Fibroblast of skin of back (primary cell): ENCODE data around the gene CNTNAP2.

ENCODE experiments used
- DNase-seq: peaks from one replicate; pipeline ENCODE4 v3.0.0-alpha.2; 2013

CNTNAP2 gene

DNA sequence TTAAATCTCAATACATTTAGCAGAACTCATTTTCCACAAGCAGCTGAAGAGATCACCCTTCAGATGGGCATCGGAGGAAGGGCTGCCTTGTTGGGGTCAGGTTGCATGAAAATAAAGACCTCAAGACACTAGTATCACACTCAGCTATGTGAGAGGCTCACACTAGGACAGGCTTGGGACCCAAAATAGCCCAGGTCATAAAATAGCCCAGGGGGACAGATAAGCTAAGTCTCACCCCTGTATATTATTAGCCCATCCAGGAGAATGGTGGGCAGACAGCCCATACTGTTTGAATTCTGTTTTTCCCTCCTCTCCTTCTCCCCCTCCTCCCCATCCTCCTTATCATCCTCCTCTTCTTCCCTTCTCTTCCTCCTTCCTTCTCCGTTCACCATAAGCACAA, 2058.9 kb downstream of the CNTNAP2 start:
- no peak for DNase-seq

DNA sequence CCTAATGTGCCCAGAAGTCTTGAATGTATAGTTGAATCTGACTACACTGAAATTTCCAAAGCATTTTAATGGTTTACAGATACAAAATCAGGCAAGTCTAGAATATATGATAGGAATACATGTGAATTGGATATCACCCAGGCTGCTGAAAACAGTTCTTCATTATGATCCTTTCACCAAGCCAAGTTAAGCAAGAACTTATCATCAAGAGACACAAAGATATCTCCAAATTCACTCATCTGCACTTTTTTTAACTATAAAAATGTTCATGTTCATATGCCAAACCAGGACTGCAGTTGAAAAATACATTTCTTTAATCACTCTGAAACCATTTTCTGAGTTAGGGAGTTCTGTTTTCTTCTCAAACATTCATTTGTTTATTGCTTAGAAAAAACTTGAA, 2061.4 kb downstream of the CNTNAP2 start:
- DNase-seq: no peak

DNA sequence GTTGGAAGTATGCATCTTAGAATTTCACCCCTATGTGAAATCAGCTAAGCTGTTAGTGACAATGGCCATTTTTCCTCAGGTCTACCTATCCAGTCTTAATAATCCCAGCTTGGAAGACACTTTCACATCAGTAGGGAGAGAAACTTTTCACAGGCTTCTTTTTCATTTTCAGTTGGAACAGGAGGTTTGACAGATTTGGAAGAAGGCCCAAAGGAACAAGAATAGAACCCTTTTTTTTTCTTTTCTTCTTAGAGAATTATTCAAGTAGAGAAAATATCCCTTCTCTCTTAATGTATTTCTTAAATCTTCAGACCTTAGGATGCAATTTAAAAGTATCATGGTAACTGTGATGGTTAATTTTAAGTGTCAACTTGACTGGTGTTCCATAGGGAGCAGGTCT, 2063.5 kb downstream of the CNTNAP2 start:
- no peak for DNase-seq

DNA sequence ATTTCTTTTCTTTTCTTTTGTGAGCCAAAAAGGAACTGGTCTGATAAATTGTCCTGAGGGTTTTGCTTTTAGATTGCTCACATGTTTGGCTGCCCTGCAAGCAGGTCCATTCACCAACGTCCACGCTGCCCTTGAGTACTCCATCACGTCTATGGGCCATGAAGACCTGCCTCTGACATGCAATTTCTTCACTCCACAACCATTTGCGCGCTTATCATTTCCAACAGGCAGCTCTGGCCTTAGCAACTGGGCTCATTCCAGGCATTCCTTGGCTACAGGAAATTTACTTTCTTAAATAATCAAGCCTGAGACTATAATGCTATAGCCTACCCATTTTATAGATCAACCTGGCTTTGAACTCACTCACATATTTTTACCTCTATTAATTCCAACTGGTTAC, 2065.7 kb downstream of the CNTNAP2 start:
- no peak for DNase-seq

DNA sequence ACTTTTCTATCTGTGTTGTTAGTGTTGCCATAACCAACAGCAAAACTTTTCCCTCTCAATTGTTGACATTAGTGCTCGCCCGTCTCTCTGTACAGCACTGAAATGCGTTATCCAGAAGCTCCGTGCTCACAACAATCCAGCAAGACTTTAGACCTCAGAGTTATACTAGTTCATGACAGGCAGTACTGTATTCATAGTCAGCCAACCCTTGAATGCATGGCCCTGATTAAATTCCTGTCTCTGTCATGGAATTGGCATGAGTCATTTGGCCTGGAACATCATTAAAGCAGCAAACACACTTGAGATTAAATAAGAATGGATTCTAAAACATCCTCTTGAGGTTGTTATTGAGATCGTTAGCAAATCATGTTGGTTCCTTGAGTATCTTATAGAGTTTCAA, 2068.4 kb downstream of the CNTNAP2 start:
- DNase-seq: peak; percentile 38

DNA sequence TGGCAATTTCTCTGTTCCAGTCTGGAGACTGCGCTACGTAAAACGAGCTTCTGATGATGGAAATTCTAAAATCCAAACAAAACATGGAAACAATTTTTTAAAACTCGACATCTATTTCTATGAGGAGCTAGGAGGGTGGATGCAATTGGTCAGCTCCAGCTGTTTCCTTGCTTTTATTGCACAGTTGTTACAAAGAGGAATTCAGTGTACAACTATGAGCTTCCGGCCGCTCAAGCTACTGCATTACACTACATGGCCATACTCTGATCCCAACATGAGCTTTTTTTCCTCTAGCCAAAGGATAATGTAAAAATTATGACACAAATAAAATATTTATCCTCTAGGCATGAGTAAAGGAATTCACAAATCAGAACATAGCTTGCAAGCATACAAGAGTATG, 2070.9 kb downstream of the CNTNAP2 start:
- DNase-seq: no peak

DNA sequence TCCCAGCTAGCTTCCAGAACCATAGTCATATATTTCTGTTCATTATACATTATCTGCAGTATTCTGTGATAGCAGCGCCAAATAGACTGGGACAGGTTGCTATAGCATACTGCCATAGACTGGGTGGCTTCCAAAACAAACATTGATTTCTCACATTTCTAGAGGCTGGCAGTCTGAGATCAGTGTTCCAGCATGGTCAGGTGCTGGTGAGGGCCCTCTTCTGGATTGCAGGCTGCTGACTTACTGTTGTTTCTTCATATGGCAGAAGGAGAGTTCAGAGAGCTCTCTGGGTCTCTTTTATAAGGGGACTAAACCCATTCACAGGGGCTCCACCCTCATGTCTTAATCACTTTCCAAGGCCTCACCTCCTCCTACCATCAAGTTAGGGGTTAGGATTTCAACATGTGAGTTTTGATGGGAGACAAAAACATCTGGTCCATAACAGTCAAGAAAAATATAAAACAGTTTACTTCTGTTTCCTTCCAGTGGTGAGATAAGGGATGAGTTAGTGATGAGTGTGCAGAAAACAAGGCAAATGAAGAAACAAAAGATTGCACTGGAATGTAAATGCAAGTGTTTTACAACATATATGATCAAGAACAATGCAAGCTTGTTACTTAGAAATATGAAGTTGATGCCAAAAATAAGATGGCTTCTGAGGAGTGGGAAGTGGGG, 2074.9 kb downstream of the CNTNAP2 start:
- DNase-seq: no peak

DNA sequence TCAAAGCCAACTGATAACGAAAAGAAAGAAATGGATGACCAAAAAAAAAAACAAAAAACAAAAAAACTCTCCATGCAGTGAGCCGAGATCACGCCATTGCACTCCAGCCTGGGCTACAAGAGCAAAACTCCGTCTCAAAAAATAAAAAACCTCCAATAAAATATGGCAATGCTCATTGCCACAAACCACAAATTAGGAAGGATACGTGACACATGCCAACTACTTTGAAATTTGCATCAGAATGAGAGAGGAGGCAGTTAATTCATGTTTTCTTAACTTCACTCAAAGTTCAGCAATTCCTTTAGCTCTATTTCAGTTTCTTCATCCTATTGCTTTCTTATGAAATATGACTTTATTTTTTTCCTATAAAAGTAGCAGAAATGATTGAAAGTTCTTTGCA, 2075.9 kb downstream of the CNTNAP2 start:
- DNase-seq: no peak

DNA sequence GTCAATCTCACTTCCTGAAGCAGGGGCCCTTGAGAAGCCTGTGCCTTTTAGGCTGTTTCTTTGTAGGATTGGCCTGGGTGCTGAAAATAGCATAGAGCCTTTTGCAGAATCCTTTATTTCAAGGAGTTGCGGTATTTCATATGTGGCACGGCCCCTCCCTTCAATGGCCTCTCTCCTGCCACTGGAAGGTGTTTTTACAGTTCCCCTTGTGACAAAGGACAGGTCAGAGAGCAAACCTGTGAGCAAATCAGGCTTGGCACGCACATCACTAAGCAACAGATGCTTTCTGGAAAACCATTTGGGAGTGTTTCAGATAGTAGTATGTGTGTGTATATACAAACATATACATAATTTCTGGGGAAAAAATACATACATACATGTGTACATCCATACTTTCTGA, 2085.4 kb downstream of the CNTNAP2 start:
- no peak for DNase-seq

DNA sequence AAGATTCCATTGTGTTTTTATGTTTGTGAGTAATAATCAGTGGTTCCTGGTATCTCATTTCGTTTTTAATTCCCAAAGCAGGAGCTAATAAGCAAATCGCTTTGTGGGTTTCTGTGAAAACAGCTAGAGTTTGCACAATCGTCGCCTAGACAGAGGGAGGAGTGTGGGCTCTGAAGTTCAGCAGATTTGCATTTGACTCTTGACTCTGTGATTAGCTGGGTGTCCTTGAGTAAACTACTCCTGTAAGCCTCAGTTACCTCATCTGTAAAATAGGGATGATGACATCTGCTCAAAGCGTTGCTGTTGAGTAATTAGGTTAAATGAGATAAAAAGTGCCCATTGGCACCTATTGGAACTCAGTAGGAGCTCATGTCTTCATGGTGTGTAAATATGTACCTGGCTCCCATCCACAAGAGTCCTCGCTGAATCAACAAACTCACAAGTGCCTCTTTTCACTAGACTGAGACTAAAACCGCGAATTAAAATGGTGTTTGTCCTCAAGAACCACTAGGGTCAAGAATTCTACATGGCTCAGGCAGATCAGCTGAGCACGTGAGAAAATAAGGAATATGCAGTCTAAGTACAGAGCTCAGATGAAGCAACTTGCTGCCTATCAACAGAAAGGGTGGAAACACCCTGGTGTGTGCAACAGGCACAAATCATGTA, 2088.2 kb downstream of the CNTNAP2 start:
- DNase-seq: no peak

DNA sequence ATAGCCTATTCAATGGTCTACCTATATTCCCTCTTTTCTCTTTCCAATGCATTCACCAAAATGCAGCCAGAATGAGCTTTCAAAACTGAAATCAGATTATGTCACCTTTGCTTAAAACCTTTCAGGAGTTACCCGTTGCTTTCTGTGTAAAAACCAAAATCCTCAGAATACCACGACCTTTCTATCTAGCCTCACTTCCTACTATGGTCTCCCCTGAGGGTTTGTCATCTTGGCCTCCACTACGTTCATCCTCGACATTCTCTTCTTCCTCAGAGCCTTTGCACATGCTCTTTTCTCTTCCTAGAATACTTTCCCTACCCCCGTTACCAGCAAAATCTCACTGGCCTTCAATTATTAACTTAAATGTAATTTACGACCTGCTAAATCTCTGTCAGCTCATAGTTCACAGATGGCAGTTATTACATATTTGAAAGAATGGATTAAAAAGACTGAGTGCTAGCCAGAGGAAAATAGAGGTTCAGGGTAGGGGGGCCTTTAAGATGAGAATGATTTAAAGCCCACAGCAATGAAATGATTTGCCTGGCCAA, 2093.1 kb downstream of the CNTNAP2 start:
- DNase-seq: no peak

DNA sequence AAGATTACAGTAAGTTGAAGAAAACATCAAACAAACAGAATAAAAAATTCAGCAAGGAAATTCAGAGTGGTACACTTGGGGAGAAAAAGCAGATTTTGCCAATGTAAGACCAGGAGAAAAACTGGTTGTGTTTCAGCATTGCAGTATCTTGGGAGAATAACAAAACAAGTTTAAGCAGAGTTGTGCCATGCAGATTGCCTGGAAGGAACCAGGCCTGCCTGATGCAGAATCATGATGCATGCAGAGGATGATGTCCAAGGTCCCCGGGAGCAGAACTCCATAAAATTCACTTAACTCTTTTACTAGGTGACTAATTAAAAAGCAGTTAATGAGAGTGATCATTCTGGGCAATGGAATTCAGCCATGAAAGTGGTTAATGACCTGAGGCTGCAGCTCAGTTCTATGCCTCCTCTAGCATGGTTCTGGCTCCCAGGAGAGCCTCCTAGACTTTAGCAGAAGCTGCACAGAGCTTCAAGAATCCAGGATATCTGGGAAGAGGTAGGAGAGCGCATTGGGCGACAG, 2094.3 kb downstream of the CNTNAP2 start:
- DNase-seq: no peak

DNA sequence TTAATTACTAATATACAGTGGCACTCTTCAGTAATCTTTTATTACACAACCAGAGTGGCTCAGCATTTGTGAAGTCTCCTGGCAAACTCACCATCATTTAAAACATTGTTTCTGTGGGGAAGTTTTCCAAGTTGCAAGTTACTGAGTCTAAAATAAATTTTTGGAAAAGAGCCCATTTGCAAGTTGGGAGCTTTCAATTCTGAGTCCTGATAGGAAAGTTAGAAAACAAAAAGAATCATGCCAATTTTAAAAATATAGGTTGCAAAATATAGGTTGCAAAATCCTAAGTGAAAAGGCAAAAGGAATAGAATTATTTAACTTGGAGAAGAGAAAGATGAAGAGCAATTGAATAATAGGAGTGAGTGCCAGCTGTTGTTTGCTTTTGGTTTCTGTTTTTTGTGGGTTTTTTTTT, 2095.1 kb downstream of the CNTNAP2 start:
- DNase-seq: no peak

DNA sequence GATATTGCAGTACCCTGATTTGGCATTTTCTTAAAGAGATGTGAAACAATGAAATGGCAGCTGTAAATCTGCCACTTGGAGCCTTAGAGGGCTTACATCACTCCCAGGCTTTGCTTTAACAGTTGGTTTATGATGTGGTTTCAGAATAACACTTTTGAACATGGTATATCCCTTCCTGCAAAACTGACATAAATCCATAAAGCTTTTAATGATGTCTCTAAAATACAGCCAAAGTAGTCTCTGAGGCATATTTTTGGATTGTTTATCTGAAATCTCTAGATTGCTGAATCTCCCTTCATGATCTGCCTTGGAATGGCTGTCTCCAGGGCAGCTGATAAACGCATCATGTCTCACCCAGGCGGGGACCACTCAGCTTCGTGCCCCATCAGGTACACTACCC, 2096.1 kb downstream of the CNTNAP2 start:
- DNase-seq: no peak

DNA sequence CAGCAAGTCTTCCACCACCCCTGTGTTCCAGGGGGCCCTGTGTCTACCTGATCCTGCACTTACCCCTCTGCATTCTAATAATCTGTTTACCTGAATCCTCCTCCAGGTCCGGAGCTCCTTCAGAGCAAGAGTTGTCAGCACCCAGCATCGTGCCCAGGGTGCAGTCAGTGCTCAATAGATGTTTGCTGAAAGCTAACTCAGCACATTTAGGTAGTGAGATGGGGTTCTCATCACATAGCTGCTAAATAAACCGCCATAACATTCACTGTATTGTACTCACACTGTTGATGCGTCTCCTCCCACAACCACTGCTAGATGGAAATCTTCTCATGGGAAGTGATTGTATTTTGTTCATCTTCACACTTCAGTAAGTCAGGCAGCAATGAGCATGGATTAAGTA, 2097.5 kb downstream of the CNTNAP2 start:
- DNase-seq: no peak

DNA sequence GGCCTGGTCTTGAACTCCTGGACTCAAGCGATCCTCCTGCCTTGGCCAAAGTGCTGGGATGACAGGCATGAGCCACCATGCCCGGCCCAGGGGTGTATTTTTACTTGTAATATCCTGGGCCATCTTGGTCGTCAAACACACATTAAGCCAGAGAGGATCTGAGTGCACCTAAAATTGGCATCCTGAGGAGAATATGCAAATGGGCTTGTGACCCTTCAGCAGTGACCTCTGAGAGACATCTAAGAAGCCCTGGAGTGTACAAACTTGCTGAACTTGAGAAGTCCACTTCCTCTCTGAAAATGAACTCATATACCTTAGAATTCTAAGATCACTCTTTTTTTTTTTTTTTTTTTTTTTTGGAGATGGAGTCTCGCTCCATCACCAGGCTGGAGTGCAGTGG, 2102.0 kb downstream of the CNTNAP2 start:
- no peak for DNase-seq

DNA sequence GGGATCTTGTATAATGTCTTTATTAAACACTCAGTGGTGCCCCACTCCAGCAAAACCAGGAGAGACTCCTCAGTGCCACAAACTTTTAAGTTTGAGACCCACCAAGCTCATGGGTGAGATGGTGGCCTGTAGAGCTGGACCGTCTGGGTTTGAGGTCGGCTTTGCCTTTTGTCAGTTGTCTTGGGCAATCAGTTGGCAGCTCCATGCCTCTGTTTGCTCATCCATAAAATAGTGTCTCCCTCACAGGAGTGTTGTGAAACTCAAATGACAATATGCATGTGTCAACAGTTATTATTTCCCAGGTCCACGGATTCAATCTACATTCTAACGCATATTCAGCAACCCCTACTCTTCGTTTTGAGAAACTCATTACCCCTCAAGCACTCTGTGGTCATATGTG, 2106.1 kb downstream of the CNTNAP2 start:
- no peak for DNase-seq

DNA sequence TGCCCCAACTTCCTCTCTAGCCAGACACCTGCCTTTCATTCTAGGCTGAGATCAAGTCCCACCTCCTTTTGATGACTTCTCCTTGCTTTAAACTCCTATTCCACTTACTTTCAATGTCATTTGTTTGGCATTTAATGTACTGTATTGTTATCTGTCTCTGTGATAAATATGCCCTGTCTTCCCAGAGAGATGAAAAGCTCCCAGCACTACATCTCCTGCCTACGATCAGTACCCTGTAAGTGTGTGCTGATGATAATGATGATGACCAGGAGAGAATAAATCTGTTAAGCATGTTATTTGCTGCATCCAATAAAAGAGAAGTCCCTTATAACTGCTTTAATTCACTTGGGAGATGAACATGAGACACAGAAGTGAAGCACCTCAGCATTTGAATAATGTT, 2106.6 kb downstream of the CNTNAP2 start:
- no peak for DNase-seq

DNA sequence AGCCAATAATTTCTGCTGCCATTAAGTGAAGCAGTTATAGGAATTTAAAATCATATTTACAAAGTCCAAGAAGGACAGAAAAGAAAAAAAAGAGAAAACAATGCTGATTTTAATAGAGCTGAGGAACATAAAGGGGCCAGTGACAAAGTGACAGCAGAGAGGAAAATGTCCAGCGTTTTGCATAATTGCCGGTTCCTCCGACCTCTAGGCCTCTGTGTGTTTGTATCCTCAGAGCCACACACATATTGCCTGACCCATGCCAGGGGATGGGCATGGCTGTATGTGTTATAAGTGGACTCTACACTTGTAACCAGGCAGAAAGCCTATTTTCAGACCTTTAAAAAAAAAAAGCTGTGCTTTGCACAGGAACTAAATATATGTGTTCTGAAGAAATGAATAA, 2107.1 kb downstream of the CNTNAP2 start:
- no peak for DNase-seq

DNA sequence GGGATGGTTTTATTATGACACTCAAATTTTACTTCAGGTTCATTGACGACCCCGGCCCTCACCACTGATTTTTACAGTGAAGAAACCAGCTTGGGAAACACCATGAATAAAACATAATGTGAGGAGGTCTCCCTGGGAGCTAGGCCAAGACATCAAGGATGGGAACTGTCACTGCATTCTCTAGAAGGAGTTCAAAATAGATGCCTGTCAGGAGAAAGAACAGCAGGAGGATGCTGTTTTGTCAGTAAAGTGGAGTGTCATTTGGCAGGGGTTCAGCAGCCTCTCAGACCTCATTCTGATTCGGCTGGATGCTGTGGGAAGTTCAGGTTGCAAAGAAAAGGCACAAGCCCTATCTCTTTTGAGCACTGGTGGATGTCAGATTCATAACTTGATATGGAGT, 2113.7 kb downstream of the CNTNAP2 start:
- no peak for DNase-seq

DNA sequence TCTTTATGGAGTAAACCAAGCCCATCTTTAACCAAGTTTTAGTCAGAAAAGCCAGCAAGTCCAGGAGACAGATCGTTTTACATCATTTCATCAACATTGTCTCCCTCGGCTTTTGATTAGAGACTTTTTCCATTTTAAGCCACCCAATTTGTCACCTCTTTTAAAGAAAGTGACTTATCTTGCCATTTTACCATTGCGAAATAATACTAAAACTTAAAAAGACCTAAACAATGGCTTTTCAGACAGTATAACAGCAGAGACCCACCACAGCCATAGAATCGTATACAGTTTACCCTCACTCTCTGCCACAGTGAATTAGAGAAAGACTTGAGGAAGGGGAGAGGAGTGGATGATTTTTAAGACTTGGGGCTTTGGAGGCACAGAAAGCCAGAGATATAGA, 2114.3 kb downstream of the CNTNAP2 start:
- no peak for DNase-seq

DNA sequence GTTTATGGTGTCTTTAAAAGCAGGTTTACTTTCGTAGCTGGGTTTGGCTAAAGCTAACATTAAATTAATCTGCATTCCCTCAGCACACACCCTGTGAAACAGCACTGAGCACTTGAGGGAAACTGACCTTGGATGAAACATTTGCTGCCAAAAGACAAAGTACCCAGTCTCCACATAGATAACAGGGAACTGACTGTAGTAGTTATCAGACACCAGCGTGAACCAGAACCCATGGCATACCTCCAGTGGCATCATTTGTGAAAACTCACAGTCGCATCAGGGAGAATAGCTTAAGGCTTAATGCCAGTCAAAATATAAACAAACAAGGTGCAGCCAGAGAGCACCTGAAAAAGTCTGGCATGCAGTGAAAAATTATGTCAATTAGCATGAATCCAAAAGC, 2116.2 kb downstream of the CNTNAP2 start:
- DNase-seq: no peak

DNA sequence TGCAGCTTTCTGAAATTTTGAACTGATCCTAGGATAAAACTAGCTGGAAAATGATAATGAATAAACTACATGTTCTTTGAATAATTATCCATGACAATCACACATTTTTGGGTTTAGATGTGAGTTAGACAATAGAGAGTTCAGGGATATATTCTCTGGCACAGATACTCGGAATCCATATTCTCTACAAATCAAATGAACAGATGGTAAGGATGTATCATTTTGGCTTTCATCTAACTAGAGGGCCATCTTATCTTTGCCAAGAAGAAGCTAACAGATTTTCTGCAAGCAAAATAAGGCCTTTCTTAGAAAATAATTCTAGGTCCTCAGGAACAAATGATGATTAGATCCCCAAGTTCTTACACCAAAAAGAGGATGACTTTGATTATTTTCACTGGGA, 2118.1 kb downstream of the CNTNAP2 start:
- DNase-seq: no peak

DNA sequence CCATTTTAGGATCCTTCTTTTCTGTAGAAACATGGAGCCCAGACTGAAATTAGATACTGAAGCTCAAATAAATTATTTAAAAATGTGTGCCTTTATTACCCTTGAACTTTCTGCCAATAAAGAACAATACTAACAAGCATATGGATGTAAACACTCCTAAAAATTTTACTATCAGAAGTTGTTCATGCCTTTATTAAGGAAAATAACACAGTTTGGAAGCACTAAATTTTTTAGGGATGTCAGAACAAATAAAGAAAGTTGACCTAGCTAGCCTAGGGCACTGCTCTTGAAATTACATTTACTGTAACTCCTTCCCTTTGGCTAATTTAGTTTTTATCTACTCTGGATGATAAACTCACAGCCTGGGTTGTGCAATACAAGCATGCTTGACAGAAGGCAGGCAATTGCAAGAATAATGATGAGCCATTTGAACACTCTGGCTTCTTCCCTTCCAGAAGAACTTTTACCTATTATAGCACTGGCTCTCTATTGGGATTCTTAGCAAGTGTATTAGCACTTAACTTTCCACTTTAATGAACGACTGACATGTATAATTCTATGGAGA, 2122.2 kb downstream of the CNTNAP2 start:
- DNase-seq: no peak
